GM12864 (cell line): ENCODE results near the gene ATG9B.

Experiments used
- DNase-seq: peaks from one replicate; pipeline ENCODE4 v3.0.0-alpha.2; 2011; ENCODE audit warnings: low read depth
- H3K4me3 ChIP-seq: 2 replicates; pipeline ENCODE4 v1.5.1; 2011; ENCODE audit warnings: mild to moderate bottlenecking, low read depth, low read length, control low read depth
- CTCF ChIP-seq: IDR thresholded peaks from 2 replicates; pipeline ENCODE4 v1.5.1; 2011; ENCODE audit warnings: low read depth, mild to moderate bottlenecking, moderate library complexity, low read length, control low read depth, inconsistent platforms; ENCODE audit errors: missing control alignments

The ATG9B gene

DNA sequence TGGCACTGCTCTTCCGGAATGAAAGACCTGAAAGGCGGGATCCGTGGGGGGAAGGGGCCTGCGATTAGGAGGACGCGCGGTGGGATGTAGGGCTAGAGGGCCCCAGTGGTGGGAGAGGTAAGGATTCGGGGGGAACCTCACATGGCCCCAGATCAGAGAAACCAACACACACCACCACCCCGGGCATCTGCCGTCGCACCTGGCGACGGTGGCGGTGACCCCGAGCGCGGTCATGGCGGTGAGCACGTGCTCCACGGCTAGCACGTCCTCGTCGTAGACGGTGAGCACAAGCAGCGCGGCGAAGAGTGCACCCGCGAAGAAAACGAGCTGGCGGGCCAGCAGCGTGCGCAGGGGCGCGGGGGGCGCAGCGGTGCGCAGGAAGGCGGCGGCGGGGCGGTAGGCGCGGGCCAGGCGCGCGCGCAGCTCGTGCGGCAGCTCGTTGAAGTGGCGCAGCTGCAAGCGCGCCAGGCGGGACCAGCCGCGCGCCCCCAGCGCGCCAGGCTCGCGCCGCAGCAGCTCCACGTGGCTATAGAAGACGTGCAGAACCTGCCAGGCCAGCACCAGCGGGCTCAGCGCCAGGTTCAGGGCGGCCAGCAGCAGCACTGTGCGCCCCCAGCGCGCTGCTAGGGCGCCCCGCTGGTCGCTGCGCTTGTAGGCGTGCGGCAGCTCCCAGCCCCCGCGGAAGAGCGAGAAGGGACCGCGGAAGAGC, 5.7 kb downstream of the ATG9B start:
- H3K4me3 ChIP-seq = no peak overlapping the region
- DNase-seq = no peak
- TF ChIP-seq CTCF = no peak

- no peak overlapping the region for H3K4me3 ChIP-seq
- TF ChIP-seq CTCF = peak; percentile 90
- no peak for DNase-seq
Observed at GRCh38 chr7:151017953-151018420, 6.3 kb downstream of the ATG9B start.

DNA sequence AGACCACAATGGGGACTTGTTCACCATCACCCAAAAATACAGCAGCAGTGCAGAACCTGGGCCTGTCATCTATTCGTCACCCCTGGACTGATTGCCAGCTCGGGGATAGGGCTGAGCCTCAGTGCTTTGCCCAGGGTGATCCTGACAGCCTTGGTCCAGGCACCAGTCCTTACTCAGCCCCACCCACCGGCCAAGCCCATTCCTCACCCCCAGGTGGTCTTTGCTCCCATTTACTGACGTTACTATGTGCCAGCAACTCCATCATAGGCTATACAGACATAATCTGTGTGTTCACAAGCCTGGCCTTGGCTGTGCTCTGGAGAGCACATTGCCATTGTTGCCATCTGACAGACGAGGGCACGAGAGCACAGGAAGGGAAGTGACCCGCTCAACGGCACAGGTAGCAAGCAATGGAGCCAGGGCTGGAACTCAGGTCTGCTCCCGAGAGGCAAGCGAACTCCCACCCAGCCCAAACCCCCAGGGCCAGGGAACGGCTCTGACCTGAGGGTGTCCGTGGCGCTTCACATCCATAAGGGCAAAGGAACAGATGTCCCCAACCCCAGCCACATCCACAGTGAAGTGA, 6.8 kb downstream of the ATG9B start:
- no peak for DNase-seq
- no peak for TF ChIP-seq CTCF
- no peak overlapping the region for H3K4me3 ChIP-seq

- no peak for TF ChIP-seq CTCF
- no peak for DNase-seq
- H3K4me3 ChIP-seq = no peak overlapping the region
Observed at GRCh38 chr7:151016942-151017341, 7.4 kb downstream of the ATG9B start.

DNA sequence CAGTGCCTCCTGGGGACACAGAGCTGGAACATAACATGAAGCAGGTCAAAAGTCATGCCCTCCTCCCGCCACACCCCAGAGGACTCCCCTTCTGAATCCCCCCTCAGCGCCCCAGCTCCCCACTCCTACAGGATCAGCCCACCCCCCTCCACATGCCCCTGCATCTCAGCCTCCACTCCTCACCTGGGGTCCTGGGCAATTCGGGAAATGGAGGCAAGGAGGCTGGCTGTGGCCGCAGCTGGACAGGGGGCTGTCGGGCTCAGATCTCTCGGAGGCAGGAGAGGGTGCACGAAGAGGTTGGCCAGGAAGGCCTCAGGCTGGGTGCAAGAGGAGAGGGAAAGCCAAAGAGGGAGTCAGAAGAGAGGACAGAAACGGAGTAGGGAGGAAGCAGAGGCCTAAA, 7.8 kb downstream of the ATG9B start:
- no peak overlapping the region for H3K4me3 ChIP-seq
- TF ChIP-seq CTCF = no peak
- DNase-seq = no peak

GRCh38 chr7:151015967-151016366, 8.3 kb downstream of the ATG9B start:
- DNase-seq = no peak
- no peak overlapping the region for H3K4me3 ChIP-seq
- no peak for TF ChIP-seq CTCF

- H3K4me3 ChIP-seq = no peak overlapping the region
- TF ChIP-seq CTCF = no peak
- DNase-seq = no peak
Observed at GRCh38 chr7:151014950-151015349, 9.3 kb downstream of the ATG9B start.
